Immature natural killer cell (primary cell): Measurements from ENCODE around the gene ANP32B. TPM values are rescaled to one million over a fixed set of nuclear protein-coding genes. Genes with fewer than 3 reads are reported as not detected.

Source experiments
- DNase-seq, 3 donors: peaks; one replicate each; pipeline ENCODE4 v3.0.0; 2022; ENCODE audit warnings: mixed read lengths in 1 of 3
- H3K27ac Mint-ChIP-seq, 6 donors: one replicate each; pipeline ENCODE4 v1.8.0; 2020; ENCODE audit warnings: mixed read lengths in 6 of 6, mild to moderate bottlenecking in 5 of 6, inconsistent platforms in 4 of 6, moderate library complexity in 3 of 6
- H3K27me3 Mint-ChIP-seq, 3 donors: one replicate each; pipeline ENCODE4 v1.8.0; 2020 to 2021; ENCODE audit warnings: low read depth in 3 of 3, mild to moderate bottlenecking in 3 of 3, mixed read lengths in 3 of 3, moderate library complexity in 3 of 3, inconsistent platforms in 1 of 3
- H3K36me3 Mint-ChIP-seq, 3 donors: one replicate each; pipeline ENCODE4 v1.8.0; 2020; ENCODE audit warnings: mixed read lengths in 3 of 3, inconsistent platforms in 2 of 3, mild to moderate bottlenecking in 2 of 3
- H3K4me1 Mint-ChIP-seq, 2 donors: one replicate each; pipeline ENCODE4 v1.8.0; 2020; ENCODE audit warnings: inconsistent platforms in 2 of 2, mild to moderate bottlenecking in 2 of 2, mixed read lengths in 2 of 2, moderate library complexity in 1 of 2
- H3K4me3 Mint-ChIP-seq, 5 donors: one replicate each; pipeline ENCODE4 v1.8.0; 2020; ENCODE audit warnings: mild to moderate bottlenecking in 5 of 5, mixed read lengths in 5 of 5, inconsistent platforms in 3 of 5, moderate library complexity in 3 of 5
- H3K9me3 Mint-ChIP-seq, 6 donors: one replicate each; pipeline ENCODE4 v1.8.0; 2020; ENCODE audit warnings: mild to moderate bottlenecking in 6 of 6, mixed read lengths in 6 of 6, inconsistent platforms in 4 of 6, moderate library complexity in 3 of 6
- polyA plus RNA-seq, 3 donors: library from polyadenylated mRNA; unstranded; fragments of 300-500 nt; fragmentation: Illumina TruSeq; gene quantifications; one replicate each; pipeline ENCODE4 v1.2.3, GENCODE V29; 2021

The ANP32B gene
- polyA plus RNA-seq, 3 donors from 2014 or later: 33.9 to 53.7 (median 39.1) TPM

DNA sequence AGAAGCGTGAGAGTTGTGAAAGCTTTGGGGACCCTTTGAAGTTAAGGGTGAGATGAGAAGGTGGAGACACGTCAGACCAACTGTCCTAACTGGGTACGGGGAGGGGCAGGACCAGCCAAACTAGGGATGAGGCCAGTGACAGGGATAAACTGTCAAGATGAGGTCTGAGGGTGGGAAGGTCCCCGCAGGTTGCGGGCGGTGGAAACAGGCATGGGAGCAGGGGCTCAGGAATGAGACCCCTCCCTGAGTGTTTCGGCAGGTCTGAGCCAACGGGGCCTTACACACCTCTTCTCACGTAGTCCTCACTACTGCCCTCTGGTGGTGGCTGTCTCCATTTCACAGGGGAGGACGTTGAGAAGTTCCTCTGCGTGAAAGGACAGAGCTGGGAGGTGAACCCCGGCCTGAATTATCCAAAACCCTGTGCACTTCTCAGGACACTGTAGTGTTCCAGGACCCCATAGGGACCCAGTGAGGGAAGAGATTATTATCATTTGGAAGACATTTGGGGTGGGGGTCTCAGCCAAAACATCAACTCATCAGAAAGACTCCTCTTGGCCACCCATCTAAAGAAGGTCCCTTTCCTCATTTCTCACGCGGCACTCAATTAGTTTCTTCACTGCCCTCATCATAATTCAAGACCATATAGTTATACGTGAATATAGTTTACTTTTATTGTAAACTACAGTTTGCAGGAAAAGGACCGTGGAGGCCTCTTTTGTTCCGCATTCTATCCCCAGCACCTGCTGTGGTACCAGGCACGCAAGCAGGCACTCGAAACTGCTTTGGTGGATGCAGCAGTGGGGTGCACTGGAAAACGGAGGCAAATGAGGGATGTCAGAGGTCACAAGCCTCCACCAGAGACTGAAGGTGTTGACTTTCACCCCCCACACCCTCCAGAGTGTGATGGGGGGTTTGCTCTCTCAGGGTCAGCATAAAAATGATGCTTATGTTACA lies 51.7 kb downstream of the ANP32B start:
- Mint-ChIP-seq H3K9me3 (no peaks in the 10 kb centered on the region), H3K27ac (peak overlapping the region in 2 of 6 donors; percentile 24 to 27), H3K36me3 (no peaks in the 10 kb centered on the region), H3K4me1 (peaks cover 7 to 8% of the 10 kb centered on the region in 2 donors), H3K4me3 (peak overlapping the region in 2 of 5 donors; percentile 27 to 33), H3K27me3 (peaks cover 2 to 8% (median 5%) of the 10 kb centered on the region in 3 donors)
- DNase-seq: peak; percentile 79 to 83 (median 81)

DNA sequence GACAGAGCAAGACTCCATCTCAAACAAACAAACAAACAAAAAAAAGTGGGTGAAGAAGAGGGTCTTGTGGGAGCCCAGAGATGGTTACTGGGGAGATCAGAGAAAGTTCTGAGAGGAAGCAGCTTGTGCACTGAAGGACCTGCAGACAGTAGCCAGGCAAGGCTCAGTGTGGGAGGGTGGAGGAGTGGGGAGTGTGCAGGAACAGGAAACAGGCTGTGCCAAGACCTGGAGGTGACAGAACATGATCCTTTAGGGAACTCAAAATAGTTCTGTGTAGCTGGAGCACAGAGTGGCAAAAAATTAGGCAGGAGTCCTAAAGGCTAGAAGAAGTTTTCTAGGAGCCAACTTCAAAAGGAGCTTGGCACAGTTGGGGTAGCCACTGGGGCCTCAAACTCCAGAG lies 54.2 kb downstream of the ANP32B start:
- no peak for DNase-seq
- Mint-ChIP-seq H3K27ac (no peak overlapping the region), H3K9me3 (no peaks in the 10 kb centered on the region), H3K36me3 (no peaks in the 10 kb centered on the region), H3K27me3 (peaks cover 0 to 9% (median 8%) of the 10 kb centered on the region in 3 donors), H3K4me3 (no peak overlapping the region), H3K4me1 (peaks cover 7 to 8% of the 10 kb centered on the region in 2 donors)

DNA sequence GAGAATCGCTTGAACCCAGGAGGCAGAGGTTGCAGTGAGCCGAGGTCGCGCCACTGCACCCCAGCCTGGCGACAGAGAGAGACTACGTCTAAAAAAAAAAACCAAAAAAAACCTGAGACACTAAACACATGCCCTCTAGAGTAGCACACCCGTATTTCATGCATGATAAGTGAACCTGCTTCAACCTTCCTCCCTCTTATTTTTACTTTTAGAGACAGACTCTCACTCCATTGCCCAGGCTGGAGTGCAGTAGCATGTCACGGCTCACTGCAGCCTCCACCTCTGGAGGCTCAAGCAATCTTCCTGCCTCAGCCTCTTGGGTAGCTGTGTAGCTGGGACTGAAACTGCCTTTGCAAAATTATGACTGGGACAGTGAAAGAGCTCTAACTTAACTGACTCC lies 55.8 kb downstream of the ANP32B start:
- Mint-ChIP-seq H3K4me1 (peaks cover 7 to 8% of the 10 kb centered on the region in 2 donors), H3K36me3 (no peaks in the 10 kb centered on the region), H3K4me3 (no peak overlapping the region), H3K27ac (no peak overlapping the region), H3K27me3 (peaks cover 0 to 12% (median 8%) of the 10 kb centered on the region in 3 donors), H3K9me3 (no peaks in the 10 kb centered on the region)
- no peak for DNase-seq

DNA sequence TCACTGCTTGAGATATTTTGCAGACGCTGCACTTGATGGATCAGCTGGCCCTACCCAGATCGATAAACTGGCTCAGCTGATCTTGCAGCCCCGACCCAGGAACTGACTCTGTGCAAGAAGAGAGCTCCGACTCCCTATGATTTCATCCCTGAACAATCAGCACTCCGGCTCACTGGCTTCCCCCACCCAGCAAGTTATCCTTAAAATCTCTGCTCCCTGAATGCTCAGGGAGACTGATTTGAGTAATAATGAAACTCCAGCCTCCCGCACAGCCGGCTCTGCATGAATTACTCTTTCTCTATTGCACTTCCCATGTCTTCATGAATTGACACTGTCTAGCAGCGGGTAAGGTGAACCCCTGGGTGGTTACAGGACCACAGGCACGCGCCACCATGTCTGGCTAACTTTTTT lies 56.5 kb downstream of the ANP32B start:
- Mint-ChIP-seq H3K4me1 (peaks cover 4% of the 10 kb centered on the region in 2 donors), H3K9me3 (no peaks in the 10 kb centered on the region), H3K27ac (no peak overlapping the region), H3K36me3 (no peaks in the 10 kb centered on the region), H3K27me3 (peaks cover 0 to 12% (median 4%) of the 10 kb centered on the region in 3 donors), H3K4me3 (no peak overlapping the region)
- DNase-seq: no peak

DNA sequence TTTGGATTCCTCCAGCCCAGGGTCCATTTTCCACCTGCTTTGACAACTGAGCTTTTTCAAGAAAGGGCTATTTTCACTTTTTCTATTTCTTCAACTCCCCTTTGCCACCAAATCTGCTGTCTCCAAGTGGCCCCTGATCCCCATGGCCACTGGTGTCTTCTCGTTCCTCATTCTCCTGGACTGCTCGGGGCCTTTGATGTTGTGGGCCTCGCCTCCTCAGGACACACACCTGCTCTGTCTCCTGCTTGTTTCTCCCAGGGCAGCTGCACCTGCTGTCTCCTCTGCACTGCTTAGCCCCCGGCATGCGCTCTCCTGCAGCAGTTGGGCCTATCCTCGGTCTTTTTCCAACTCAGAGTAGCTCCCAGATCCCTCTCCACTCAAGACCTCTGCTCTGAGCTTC lies 57.1 kb downstream of the ANP32B start:
- H3K9me3 Mint-ChIP-seq: no peaks in the 10 kb centered on the region
- peaks cover 0 to 14% (median 0%) of the 10 kb centered on the region in 3 donors for H3K27me3 Mint-ChIP-seq
- no peak overlapping the region for H3K4me3 Mint-ChIP-seq
- peaks cover 4 to 5% of the 10 kb centered on the region in 2 donors for H3K4me1 Mint-ChIP-seq
- no peak overlapping the region for H3K27ac Mint-ChIP-seq
- no peak for DNase-seq
- H3K36me3 Mint-ChIP-seq: peaks cover 0 to 1% (median 0%) of the 10 kb centered on the region in 3 donors

DNA sequence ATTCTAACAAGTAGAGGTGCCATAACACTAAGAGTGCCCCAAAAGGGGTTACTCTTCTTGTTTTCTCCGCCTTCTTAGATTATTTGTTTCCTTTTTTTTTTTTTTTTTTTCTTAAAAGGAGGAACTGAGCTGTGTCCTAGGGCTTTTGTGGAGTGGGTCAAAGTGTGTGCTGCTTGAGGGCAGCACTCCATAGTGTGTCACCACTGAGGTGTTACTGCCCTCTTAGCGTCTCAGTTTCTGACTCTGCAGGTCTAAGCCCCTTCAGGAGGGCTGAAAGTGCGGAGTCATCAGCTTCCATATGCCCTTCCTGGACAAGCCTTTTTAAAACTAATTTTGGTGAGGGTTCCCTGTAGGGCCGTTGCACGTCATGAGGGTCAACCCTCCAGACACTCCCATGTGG lies 60.8 kb downstream of the ANP32B start:
- Mint-ChIP-seq H3K27ac (no peak overlapping the region), H3K27me3 (peaks cover 0 to 13% (median 0%) of the 10 kb centered on the region in 3 donors), H3K4me1 (peaks cover 14 to 15% of the 10 kb centered on the region in 2 donors), H3K4me3 (no peak overlapping the region), H3K36me3 (peaks cover 0 to 5% (median 0%) of the 10 kb centered on the region in 3 donors), H3K9me3 (no peaks in the 10 kb centered on the region)
- DNase-seq: no peak

DNA sequence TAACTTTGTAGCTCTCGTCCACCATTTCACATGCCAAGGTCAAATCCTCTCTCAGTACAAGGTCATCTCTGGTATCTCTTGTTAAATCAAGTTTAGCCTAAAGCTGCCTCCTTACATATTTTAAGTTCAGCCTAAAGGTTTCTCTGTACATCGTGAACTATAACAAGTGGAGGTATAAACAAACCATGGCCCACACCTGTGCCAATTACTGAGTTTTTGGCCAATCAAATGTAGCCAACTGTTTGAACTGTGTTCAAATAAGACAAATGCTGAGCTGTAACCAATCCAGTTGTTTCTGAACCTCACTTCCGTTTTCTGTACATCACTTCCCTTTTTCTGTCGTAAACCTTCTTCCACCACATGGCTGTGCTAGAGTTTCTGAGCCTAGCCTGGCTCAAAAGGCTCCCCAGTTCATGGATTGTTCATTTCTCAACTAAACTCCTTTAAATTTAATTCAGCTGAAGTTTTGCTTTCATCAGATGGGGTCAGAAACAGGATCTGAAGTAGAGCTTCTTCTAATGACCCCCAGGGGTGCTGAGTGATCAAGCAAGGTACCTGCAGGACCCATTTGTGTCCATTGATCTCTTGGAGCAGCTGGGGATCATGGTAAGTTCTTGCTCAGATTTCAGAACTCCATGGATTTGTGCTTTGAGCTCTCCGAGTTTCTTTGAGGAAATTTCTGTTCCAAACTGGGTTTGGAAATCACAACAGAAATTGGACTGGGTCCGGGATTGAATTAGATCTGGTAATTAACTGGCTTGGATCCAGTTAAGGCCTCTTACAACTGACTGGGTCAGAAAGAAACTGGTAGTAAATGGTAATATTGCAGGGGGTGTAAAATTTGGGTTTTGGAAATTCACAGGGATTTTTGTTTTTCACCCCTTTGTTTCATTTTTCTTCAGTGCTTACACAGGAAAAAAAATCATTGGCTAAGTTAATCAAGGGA lies 62.4 kb downstream of the ANP32B start:
- no peaks in the 10 kb centered on the region for H3K9me3 Mint-ChIP-seq
- H3K4me1 Mint-ChIP-seq: peaks cover 14 to 15% of the 10 kb centered on the region in 2 donors
- H3K27me3 Mint-ChIP-seq: peaks cover 0 to 8% (median 0%) of the 10 kb centered on the region in 3 donors
- peak overlapping the region; percentile 70 to 86 (median 80) for H3K4me3 Mint-ChIP-seq
- peaks cover 0 to 5% (median 0%) of the 10 kb centered on the region in 3 donors for H3K36me3 Mint-ChIP-seq
- H3K27ac Mint-ChIP-seq: peak overlapping the region; percentile 62 to 85 (median 82)
- DNase-seq: peak; percentile 56 to 70 (median 66)

DNA sequence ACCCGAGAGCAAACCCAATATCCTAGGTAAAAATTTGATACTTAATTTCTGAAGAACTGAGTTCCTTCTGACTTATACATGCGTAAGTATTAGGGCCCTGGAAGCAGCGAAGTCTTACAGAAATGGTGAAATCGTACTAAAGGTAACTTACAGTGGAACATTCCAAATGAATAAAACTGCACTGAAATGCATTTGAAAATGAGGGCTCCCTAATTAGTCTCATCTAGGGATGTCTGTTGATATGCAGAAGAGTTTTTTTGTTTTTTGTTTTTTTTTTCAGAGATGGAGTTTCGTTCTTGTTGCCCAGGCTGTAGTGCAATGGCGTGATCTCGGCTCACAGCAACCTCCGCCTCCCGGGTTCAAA lies 63.0 kb downstream of the ANP32B start:
- peaks cover 0 to 8% (median 0%) of the 10 kb centered on the region in 3 donors for H3K27me3 Mint-ChIP-seq
- peak overlapping the region in 4 of 5 donors; percentile 51 to 86 (median 74) for H3K4me3 Mint-ChIP-seq
- H3K4me1 Mint-ChIP-seq: peaks cover 14 to 15% of the 10 kb centered on the region in 2 donors
- H3K36me3 Mint-ChIP-seq: peaks cover 0 to 5% (median 0%) of the 10 kb centered on the region in 3 donors
- peak overlapping the region in 2 of 6 donors; percentile 80 to 84 for H3K27ac Mint-ChIP-seq
- no peaks in the 10 kb centered on the region for H3K9me3 Mint-ChIP-seq
- no peak for DNase-seq

DNA sequence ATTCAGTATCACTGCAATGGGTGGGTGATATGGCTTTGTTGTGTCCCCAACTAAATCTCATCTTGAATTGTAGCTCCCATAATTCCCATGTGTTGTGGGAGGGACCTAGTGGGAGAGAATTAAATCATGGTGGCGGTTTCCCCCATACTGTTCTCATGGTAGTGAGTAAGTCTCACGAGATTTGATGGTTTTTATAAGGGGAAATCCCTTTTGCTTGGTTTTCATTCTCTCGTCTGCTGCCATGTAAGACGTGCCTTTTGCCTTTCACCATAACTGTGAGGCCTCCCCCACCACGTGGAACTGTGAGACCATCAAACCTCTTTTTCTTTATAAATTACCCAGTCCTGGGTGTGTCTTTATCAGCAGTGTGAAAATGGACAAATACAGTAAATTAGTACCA lies 63.9 kb downstream of the ANP32B start:
- no peak overlapping the region for H3K4me3 Mint-ChIP-seq

DNA sequence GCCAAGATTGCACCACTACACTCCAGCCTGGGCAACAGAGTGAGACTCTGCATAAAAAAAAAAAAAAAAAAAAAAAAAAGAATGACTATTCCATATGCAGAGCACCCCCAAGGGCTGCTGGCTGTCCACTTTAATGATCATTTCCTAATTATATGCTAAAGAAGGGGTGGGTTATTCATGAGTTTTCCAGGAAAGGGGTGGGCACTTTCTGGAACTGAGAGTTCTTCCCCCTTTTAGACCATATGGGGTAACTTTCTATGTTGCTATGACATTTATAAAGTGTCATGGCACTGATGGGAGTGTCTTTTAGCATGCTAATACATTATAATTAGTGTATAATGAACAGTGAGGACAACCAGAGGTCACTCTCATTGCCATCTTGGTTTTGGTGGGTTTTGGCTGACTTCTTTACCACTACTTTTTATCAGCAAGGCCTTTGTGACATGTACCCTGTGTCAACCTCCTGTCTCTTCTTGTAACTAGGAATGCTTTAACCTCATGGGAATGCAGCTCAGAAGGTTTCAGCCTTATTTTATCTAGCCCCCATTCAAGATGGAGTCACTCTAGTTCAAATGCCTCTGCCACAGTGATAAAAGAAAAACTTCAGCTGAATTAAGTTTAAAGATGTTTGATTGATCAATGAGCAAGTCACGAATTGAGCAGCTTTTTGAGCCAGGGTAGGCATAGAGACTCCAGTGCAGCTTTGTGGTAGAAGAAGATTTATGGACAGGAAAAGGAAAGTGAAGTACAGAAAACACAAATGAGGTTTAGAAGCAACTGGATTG lies 66.3 kb downstream of the ANP32B start:
- Mint-ChIP-seq H3K4me1 (peaks cover 14 to 15% of the 10 kb centered on the region in 2 donors), H3K36me3 (peaks cover 0 to 5% (median 0%) of the 10 kb centered on the region in 3 donors), H3K9me3 (no peaks in the 10 kb centered on the region), H3K27ac (no peak overlapping the region), H3K4me3 (no peak overlapping the region), H3K27me3 (peaks cover 0 to 2% (median 0%) of the 10 kb centered on the region in 3 donors)
- DNase-seq: no peak

More for the DNA sequence above, 63.9 kb downstream of the ANP32B start:
- Mint-ChIP-seq H3K27me3 (peaks cover 0 to 6% (median 0%) of the 10 kb centered on the region in 3 donors), H3K9me3 (no peaks in the 10 kb centered on the region), H3K4me1 (peaks cover 14 to 15% of the 10 kb centered on the region in 2 donors), H3K27ac (peak overlapping the region in 1 of 6 donors; percentile 45), H3K36me3 (peaks cover 0 to 5% (median 0%) of the 10 kb centered on the region in 3 donors)
- no peak for DNase-seq

DNA sequence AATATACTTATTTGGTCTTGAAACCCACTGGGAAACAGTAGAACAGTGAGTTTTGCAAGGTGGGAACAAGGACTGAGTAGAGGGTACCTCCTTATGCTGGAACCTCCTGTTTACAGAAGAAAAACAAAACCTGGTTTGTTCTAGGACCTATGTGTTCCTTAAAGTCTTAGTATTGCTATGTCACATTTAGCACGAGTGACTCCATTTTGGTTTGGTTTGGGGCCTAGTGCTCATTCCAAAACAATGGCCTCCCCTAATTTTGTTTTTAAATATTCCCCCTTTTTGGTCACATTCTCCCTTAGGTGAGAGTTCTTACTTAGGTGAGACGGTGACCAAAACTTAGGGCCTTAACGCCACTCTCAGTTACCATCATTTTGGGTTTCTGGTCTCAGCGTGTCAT lies 67.2 kb downstream of the ANP32B start:
- Mint-ChIP-seq H3K27me3 (no peaks in the 10 kb centered on the region), H3K36me3 (peaks cover 0 to 2% (median 0%) of the 10 kb centered on the region in 3 donors), H3K4me1 (peaks cover 9% of the 10 kb centered on the region in 2 donors), H3K9me3 (no peaks in the 10 kb centered on the region), H3K4me3 (no peak overlapping the region), H3K27ac (no peak overlapping the region)
- no peak for DNase-seq

DNA sequence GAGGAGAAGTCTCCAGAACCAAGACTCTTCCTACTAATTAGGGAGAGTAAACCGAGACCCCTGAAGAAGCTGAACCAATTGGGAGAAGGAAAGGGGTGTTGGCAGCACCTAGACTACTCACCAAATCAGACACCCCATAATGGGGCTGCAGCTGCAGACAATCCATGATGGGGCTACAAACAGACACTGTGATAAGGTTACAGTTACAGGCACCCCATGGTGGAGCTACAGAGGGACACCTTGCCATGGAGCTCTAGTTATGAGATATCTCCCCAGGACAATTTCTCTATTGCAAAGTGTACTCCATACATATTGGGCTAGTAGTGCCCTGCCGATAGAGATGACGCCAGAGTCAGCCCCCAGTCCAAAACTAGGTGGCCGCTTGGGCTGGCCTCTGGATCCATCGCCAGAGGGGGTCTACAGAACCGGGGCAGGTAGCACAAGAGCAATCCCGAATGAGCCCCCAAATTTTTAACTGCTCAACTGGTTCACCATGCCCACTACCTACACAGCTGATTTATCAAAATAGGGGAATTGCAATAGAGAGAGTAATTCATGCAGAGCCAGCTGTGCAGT lies 71.3 kb downstream of the ANP32B start:
- no peaks in the 10 kb centered on the region for H3K36me3 Mint-ChIP-seq
- peaks cover 2 to 8% (median 3%) of the 10 kb centered on the region in 3 donors for H3K27me3 Mint-ChIP-seq
- no peak for DNase-seq
- peaks cover 15 to 22% of the 10 kb centered on the region in 2 donors for H3K4me1 Mint-ChIP-seq
- no peaks in the 10 kb centered on the region for H3K9me3 Mint-ChIP-seq
- H3K4me3 Mint-ChIP-seq: no peak overlapping the region
- H3K27ac Mint-ChIP-seq: no peak overlapping the region
